SK-N-MC (cell line): ENCODE measurements around the gene TMEM200B.
"Not testable (repeated sequence)": the region's sequence is repeated elsewhere in the genome, so short reads cannot be mapped to it uniquely, and the experiment has no call there.

Source experiments
- EZH2 ChIP-seq: fragments of 200-600 bp; sonication (generic); IDR thresholded peaks from one replicate; pipeline ENCODE4 v1.6.1; 2017; ENCODE audit warnings: antibody characterized with exemption
- FOXP2 ChIP-seq: optimal IDR thresholded peaks from 2 replicates; pipeline ENCODE3; 2011; ENCODE audit warnings: mild to moderate bottlenecking, moderate library complexity; ENCODE audit not compliant: insufficient read depth; ENCODE audit errors: extremely low read length, control extremely low read depth
- POLR2AphosphoS5 ChIP-seq: IDR thresholded peaks from 2 replicates; pipeline ENCODE4 v1.6.1; 2012; ENCODE audit warnings: mild to moderate bottlenecking, low read depth, low read length, borderline replicate concordance

DNA sequence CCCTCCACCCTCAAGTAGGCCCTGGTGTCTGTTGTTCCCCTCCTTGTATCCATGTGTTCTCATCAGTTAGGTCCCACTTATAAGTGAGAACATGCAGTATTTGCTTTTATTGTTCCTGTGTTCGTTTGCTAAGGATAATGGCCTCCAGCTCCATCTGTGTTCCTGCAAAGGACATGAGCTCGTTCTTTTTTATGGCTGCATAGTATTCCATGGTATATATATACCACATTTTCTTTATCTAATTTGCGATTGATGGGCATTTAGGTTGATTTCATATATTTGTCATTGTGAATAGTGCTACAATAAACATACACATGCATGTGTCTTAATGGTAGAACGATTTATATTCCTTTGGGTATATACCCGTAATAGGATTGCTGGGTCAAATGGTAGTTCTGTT, 31.0 kb downstream of the TMEM200B start:
- TF ChIP-seq POLR2AphosphoS5, EZH2, FOXP2: not testable (repeated sequence)
